Measurements from ENCODE around the gene PIN1. TPM values are rescaled to one million over a fixed set of nuclear protein-coding genes. Genes with fewer than 3 reads are reported as not detected.

The PIN1 gene
- polyA plus RNA-seq, 3 donors, result 67.4 to 79.8 (median 68.3) TPM

- no peaks in the 10 kb centered on the region for H3K36me3 ChIP-seq (replicated peaks in 1 of 2; ENCODE audit: control insufficient read depth in 1 of 2, insufficient read depth in 2 of 2, low read length in 2 of 2)
- H2AFZ ChIP-seq (ENCODE audit: insufficient read depth, low read depth, low read length, poor library complexity, severe bottlenecking), result no peak overlapping the region
- H3K79me2 ChIP-seq (ENCODE audit: insufficient read depth, low read length), result no peaks in the 10 kb centered on the region
- Mint-ChIP-seq H3K36me3 (peaks cover 0 to 5% of the 10 kb centered on the region in 2 donors), H3K4me3 (no peak overlapping the region), H3K9me3 (peaks cover 0 to 5% (median 4%) of the 10 kb centered on the region in 7 donors), H3K4me1 (peaks cover 14% of the 10 kb centered on the region), H3K27ac (peak overlapping the region in 2 of 7 donors; percentile 59 to 79), H3K27me3 (ENCODE audit: low read depth in 3 of 3) (peaks cover 2 to 9% (median 3%) of the 10 kb centered on the region in 3 donors)
- H3K9me3 ChIP-seq (replicated peaks in 1 of 2; ENCODE audit: control insufficient read depth in 1 of 2, insufficient read depth in 1 of 2, low read length in 2 of 2), result no peaks in the 10 kb centered on the region
- H3K27me3 ChIP-seq (ENCODE audit: control insufficient read depth in 2 of 2, insufficient read depth in 2 of 2, low read length in 2 of 2), result no peaks in the 10 kb centered on the region
- DNase-seq, result no peak
- whole genome bisulfite sequencing (ENCODE audit: insufficient coverage), result 58% methylated on average over 8 of the region's 10 CpGs
- no peak overlapping the region for H3K4me3 ChIP-seq (replicated peaks in 1 of 3; ENCODE audit: low read depth in 2 of 3, low read length in 3 of 3)
- H3K4me2 ChIP-seq (replicated peaks; ENCODE audit: extremely low read depth, low read length, poor library complexity, severe bottlenecking), result no peak overlapping the region
- TF ChIP-seq CTCF (IDR thresholded peaks at IDR 0.05), result no peak
- peaks cover 0 to 12% of the 10 kb centered on the region in 2 donors for H3K4me1 ChIP-seq (ENCODE audit: control insufficient read depth in 1 of 2, insufficient read depth in 2 of 2, low read length in 2 of 2)
- intact Hi-C loops (cut with micrococcal nuclease), result no loop called here
- H3K9ac ChIP-seq (ENCODE audit: insufficient read depth, low read length, poor library complexity, severe bottlenecking), result no peak overlapping the region
- no peaks in the 10 kb centered on the region for H4K20me1 ChIP-seq (ENCODE audit: insufficient read depth, low read length)
- H3K27ac ChIP-seq (ENCODE audit: low read depth in 1 of 2, low read length in 2 of 2), result no peak overlapping the region
Observed at GRCh38 chr19:9857920-9858746, 23.0 kb downstream of the PIN1 start.

- no peak overlapping the region for H3K4me3 ChIP-seq (replicated peaks in 1 of 3; ENCODE audit: low read depth in 2 of 3, low read length in 3 of 3)
- peaks cover 0 to 5% of the 10 kb centered on the region in 2 donors for H3K36me3 Mint-ChIP-seq
- no peak overlapping the region for H2AFZ ChIP-seq (ENCODE audit: insufficient read depth, low read depth, low read length, poor library complexity, severe bottlenecking)
- H3K27me3 Mint-ChIP-seq (ENCODE audit: low read depth in 3 of 3), result peaks cover 2 to 9% (median 3%) of the 10 kb centered on the region in 3 donors
- H3K4me1 ChIP-seq (ENCODE audit: control insufficient read depth in 1 of 2, insufficient read depth in 2 of 2, low read length in 2 of 2), result peaks cover 0 to 12% of the 10 kb centered on the region in 2 donors
- no peak overlapping the region for H3K9ac ChIP-seq (ENCODE audit: insufficient read depth, low read length, poor library complexity, severe bottlenecking)
- H3K27me3 ChIP-seq (ENCODE audit: control insufficient read depth in 2 of 2, insufficient read depth in 2 of 2, low read length in 2 of 2), result no peaks in the 10 kb centered on the region
- no peaks in the 10 kb centered on the region for H3K36me3 ChIP-seq (replicated peaks in 1 of 2; ENCODE audit: control insufficient read depth in 1 of 2, insufficient read depth in 2 of 2, low read length in 2 of 2)
- no peaks in the 10 kb centered on the region for H3K9me3 ChIP-seq (replicated peaks in 1 of 2; ENCODE audit: control insufficient read depth in 1 of 2, insufficient read depth in 1 of 2, low read length in 2 of 2)
- H4K20me1 ChIP-seq (ENCODE audit: insufficient read depth, low read length), result no peaks in the 10 kb centered on the region
- no peak for TF ChIP-seq CTCF (IDR thresholded peaks at IDR 0.05)
- intact Hi-C loops (cut with micrococcal nuclease), result no loop called here
- H3K27ac ChIP-seq (ENCODE audit: low read depth in 1 of 2, low read length in 2 of 2), result no peak overlapping the region
- peaks cover 14% of the 10 kb centered on the region for H3K4me1 Mint-ChIP-seq
- H3K4me2 ChIP-seq (replicated peaks; ENCODE audit: extremely low read depth, low read length, poor library complexity, severe bottlenecking), result no peak overlapping the region
- H3K27ac Mint-ChIP-seq, result no peak overlapping the region
- H3K4me3 Mint-ChIP-seq, result no peak overlapping the region
- H3K9me3 Mint-ChIP-seq, result peaks cover 0 to 5% (median 4%) of the 10 kb centered on the region in 7 donors
- H3K79me2 ChIP-seq (ENCODE audit: insufficient read depth, low read length), result no peaks in the 10 kb centered on the region
- no peak for DNase-seq
Observed at GRCh38 chr19:9858766-9859165, 23.6 kb downstream of the PIN1 start.

Data from CD14-positive monocyte (primary cell).